GM18520 (cell line): ENCODE results near the gene TAS2R19.

Experiments used
- ATAC-seq: cut with Tn5 transposase; IDR thresholded peaks from one replicate; pipeline ENCODE4 v1.9.1; 2021; ENCODE audit not compliant: unreplicated experiment

TAS2R19 gene

DNA sequence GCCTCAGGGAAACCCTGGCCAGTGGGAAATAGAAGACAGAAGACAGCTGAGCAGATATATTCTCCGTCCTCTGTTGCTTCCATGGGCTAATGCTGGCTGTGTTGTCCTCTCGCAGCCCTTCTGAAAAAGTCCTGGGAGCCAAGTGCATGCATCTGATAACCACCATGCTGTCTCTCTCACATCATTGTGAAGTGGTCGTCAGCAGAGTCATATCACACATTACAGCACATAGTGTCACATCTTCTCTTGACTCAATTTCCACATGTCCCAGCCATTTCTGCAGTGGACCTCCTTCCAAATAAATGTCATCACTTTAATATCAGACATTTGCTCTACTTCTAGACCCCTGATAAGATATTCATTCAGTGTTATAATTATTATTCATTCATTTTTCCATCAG, 28.1 kb downstream of the TAS2R19 start:
- no peak for ATAC-seq

DNA sequence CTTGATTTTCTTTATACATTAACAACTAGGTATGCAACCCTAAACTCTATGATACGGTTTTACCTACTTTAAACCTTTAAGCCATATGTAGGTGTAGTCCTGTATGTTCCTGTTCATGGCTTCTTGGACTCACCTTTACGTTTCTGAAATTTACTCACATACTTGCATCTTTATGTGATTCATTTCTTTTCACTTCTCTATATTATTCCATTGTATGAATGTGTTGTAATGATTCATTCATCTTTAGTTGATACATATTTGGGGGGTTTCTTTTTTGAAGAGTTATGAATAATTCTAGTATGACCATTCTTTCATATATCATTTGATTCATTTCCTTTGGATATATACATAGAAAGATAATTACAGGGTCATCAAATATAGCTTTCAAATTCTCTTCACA, 33.3 kb downstream of the TAS2R19 start:
- no peak for ATAC-seq

- ATAC-seq = no peak
Observed at GRCh38 chr12:10986812-10987211, 35.6 kb downstream of the TAS2R19 start, which contains the start of gene TAS2R50. TAS2R50 (minus strand) TSS chr12:10986912; CDS start chr12:10986860, 52 bp downstream.

- no peak for ATAC-seq
Observed at GRCh38 chr12:10982244-10982643, 40.2 kb downstream of the TAS2R19 start.

DNA sequence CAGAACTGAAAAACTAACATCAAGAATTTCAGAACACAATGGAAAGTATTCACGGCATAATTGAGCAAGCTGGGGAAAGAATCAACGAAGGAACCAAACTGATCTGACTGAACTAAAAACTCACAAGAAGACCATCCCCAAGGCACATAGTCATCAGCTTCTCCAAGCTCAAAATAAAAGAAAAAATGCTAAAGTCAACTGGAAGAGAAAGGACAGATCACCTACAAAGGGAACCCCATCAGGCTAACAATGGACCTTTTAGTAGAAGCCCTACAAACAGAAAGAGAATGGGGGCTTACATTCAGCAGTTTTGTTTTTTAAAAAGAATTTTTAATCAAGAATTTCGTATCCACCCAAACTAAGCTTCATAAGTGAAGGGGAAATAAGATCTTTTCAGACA, 47.5 kb downstream of the TAS2R19 start:
- no peak for ATAC-seq
